Smooth muscle cell (in vitro differentiated cells): ENCODE measurements around the gene GPR157. TPM values are rescaled to one million over a fixed set of nuclear protein-coding genes. Genes with fewer than 3 reads are reported as not detected.

ENCODE experiments used
- DNase-seq: peaks from one replicate; lab custom pipeline; 2025; ENCODE audit not compliant: unreplicated experiment; lab: John Stamatoyannopoulos, UW
- H2AFZ ChIP-seq: fragments of 200-600 bp; sonication (generic); 2 replicates; pipeline ENCODE4 v1.6.0; 2016; ENCODE audit warnings: antibody characterized with exemption, low read depth, mild to moderate bottlenecking
- H3F3A ChIP-seq: fragments of 200-600 bp; sonication (generic); 2 replicates; pipeline ENCODE4 v1.6.0; 2017; ENCODE audit warnings: antibody characterized with exemption, low read depth
- H3K27ac ChIP-seq: fragments of 200-600 bp; sonication (generic); 2 replicates; pipeline ENCODE4 v1.5.1; 2016; ENCODE audit warnings: low read depth, mild to moderate bottlenecking
- H3K27me3 ChIP-seq: fragments of 200-600 bp; sonication (generic); 2 replicates; pipeline ENCODE4 v1.6.1; 2016; ENCODE audit warnings: low read depth, mild to moderate bottlenecking
- H3K36me3 ChIP-seq: fragments of 200-600 bp; sonication (generic); 2 replicates; pipeline ENCODE4 v1.5.1; 2016; ENCODE audit warnings: low read depth
- H3K4me1 ChIP-seq: fragments of 200-600 bp; sonication (generic); 2 replicates; pipeline ENCODE4 v1.5.1; 2016; ENCODE audit warnings: low read depth
- H3K4me2 ChIP-seq: fragments of 200-600 bp; sonication (generic); 2 replicates; pipeline ENCODE4 v1.6.0; 2016; ENCODE audit warnings: mild to moderate bottlenecking
- H3K4me3 ChIP-seq: fragments of 200-600 bp; sonication (generic); 2 replicates; pipeline ENCODE4 v1.5.1; 2016; ENCODE audit warnings: mild to moderate bottlenecking
- H3K79me2 ChIP-seq: fragments of 200-600 bp; sonication (generic); 2 replicates; pipeline ENCODE4 v1.6.0; 2016; ENCODE audit warnings: low read depth, mild to moderate bottlenecking
- H3K9ac ChIP-seq: fragments of 200-600 bp; sonication (generic); 2 replicates; pipeline ENCODE4 v1.6.0; 2016; ENCODE audit warnings: low read depth
- H3K9me3 ChIP-seq: fragments of 200-600 bp; sonication (generic); replicated peaks from 2 replicates; pipeline ENCODE4 v1.5.1; 2016; ENCODE audit warnings: low read depth
- H4K20me1 ChIP-seq: fragments of 200-600 bp; sonication (generic); 2 replicates; pipeline ENCODE4 v1.6.0; 2016; ENCODE audit warnings: low read depth
- CTCF ChIP-seq: fragments of 200-600 bp; sonication (generic); IDR thresholded peaks from 2 replicates; pipeline ENCODE4 v1.5.1; 2017; ENCODE audit warnings: borderline replicate concordance, mild to moderate bottlenecking, antibody characterized with exemption; ENCODE audit not compliant: insufficient read depth, poor library complexity, severe bottlenecking
- WGBS: methylation state at CpG from one replicate; pipeline ENCODE4 v1.1.7; 2016; ENCODE audit warnings: low lambda C conversion rate; 5-methylcytosine and 5-hydroxymethylcytosine counted together
- polyA plus RNA-seq: library from polyadenylated mRNA; unstranded; fragments of >200 nt; fragmentation: Nextera tagmentation; extraction: Ambion mirVana; gene quantifications from 2 replicates; pipeline ENCODE4 v1.2.1, GENCODE V29; 2016
- total RNA-seq: library from RNA; depleted of rRNA; stranded (reverse); fragments of >200 nt; gene quantifications from 2 replicates; pipeline ENCODE4 v1.2.3, GENCODE V29; 2014

GPR157 gene
- total and polyA plus RNA-seq, 2 experiments from 2014 or later: 1.6 to 2.8 TPM

DNA sequence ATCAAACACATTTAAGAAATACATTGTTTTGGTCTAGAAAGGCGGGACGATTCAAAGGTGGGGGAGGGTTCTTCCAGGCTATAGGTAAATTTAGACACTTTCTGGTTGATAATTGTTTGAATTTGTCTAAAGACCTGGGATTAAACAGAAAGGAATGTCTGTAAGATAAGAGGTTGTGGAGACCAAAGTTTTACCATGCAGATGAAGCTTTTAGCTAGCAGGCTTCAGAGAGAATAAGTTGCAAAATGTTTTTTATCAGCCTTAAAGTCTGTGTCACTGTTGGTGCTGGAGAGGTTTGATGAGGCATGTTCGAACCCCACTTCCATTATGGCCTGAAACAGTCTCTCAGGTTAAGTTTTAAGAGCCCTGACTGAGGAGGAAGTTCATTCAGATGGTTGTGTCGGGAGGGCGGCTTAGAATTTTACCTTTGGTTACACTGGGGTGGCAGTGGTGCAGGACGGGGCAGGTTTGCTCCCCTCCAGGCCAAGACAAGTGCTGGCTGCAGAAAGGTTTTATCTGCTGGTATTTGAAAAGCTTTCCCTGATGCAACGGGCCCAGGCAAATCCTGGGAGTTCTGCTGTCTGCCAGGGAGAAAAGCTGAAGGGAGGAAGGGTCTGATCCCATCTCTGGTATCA is 43.5 kb downstream of the GPR157 start:
- H3K4me1 ChIP-seq: peaks cover 5% of the 10 kb centered on the region
- no peak for DNase-seq
- no peaks in the 10 kb centered on the region for H3K36me3 ChIP-seq
- H3K4me3 ChIP-seq: no peak overlapping the region
- no peaks in the 10 kb centered on the region for H3K27me3 ChIP-seq
- H3F3A ChIP-seq: peaks cover 10% of the 10 kb centered on the region
- H2AFZ ChIP-seq: no peak overlapping the region
- H3K9me3 ChIP-seq: no peaks in the 10 kb centered on the region
- H3K27ac ChIP-seq: peak overlapping the region; percentile 8
- TF ChIP-seq CTCF: no peak
- WGBS: 57% methylated on average over 7 of the region's 7 CpGs
- H3K79me2 ChIP-seq: no peaks in the 10 kb centered on the region
- H3K9ac ChIP-seq: no peak overlapping the region
- no peaks in the 10 kb centered on the region for H4K20me1 ChIP-seq
- peak overlapping the region; percentile 55 for H3K4me2 ChIP-seq

GRCh38 chr1:9084906-9085305 is 44.0 kb downstream of the GPR157 start:
- H3K27me3 ChIP-seq: no peaks in the 10 kb centered on the region
- H3K4me2 ChIP-seq: peak overlapping the region; percentile 55
- no peak for DNase-seq
- no peak overlapping the region for H3K4me3 ChIP-seq
- peak overlapping the region; percentile 8 for H3K27ac ChIP-seq
- 39% methylated on average over 8 of the region's 8 CpGs for WGBS
- peaks cover 10% of the 10 kb centered on the region for H3F3A ChIP-seq
- no peak for TF ChIP-seq CTCF
- H3K9me3 ChIP-seq: no peaks in the 10 kb centered on the region
- no peaks in the 10 kb centered on the region for H4K20me1 ChIP-seq
- no peak overlapping the region for H3K9ac ChIP-seq
- H3K79me2 ChIP-seq: no peaks in the 10 kb centered on the region
- H3K36me3 ChIP-seq: no peaks in the 10 kb centered on the region
- peaks cover 5% of the 10 kb centered on the region for H3K4me1 ChIP-seq
- no peak overlapping the region for H2AFZ ChIP-seq

DNA sequence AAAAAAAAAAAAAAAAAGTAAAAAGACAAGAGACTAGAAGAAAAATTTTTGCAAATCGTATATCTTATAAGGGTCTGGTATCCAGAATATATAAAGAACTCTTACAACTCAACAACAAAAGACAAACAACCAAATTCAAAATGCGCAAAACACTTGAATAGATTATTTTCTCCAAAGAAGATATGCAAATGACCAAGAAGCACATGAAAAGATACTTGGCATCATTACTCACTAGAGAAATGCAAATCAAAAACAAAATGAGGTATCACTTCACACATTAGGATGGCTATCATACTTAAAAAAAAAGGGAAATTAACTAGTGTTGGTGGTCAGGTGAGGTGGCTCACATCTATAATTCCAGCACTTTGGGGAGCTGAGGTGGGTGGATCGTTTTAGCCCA is 47.4 kb downstream of the GPR157 start:
- no peak overlapping the region for H3K4me2 ChIP-seq
- H3K9ac ChIP-seq: no peak overlapping the region
- H3K27me3 ChIP-seq: no peaks in the 10 kb centered on the region
- no peaks in the 10 kb centered on the region for H4K20me1 ChIP-seq
- no peak for TF ChIP-seq CTCF
- H3K27ac ChIP-seq: no peak overlapping the region
- WGBS: 90% methylated on average over 3 of the region's 3 CpGs
- no peaks in the 10 kb centered on the region for H3K36me3 ChIP-seq
- H3K79me2 ChIP-seq: no peaks in the 10 kb centered on the region
- no peaks in the 10 kb centered on the region for H3K9me3 ChIP-seq
- H3K4me1 ChIP-seq: peaks cover 5% of the 10 kb centered on the region
- H2AFZ ChIP-seq: no peak overlapping the region
- no peak overlapping the region for H3K4me3 ChIP-seq
- peaks cover 10% of the 10 kb centered on the region for H3F3A ChIP-seq
- no peak for DNase-seq

- Histone ChIP-seq H3K79me2 (no peaks in the 10 kb centered on the region), H3K4me3 (no peak overlapping the region), H3K36me3 (no peaks in the 10 kb centered on the region), H2AFZ (no peak overlapping the region), H3K9ac (no peak overlapping the region), H4K20me1 (no peaks in the 10 kb centered on the region), H3F3A (peaks cover 7% of the 10 kb centered on the region), H3K27ac (no peak overlapping the region), H3K27me3 (no peaks in the 10 kb centered on the region), H3K9me3 (no peaks in the 10 kb centered on the region), H3K4me1 (peaks cover 5% of the 10 kb centered on the region), H3K4me2 (no peak overlapping the region)
- 69% methylated on average over 6 of the region's 6 CpGs for WGBS
- TF ChIP-seq CTCF: no peak
- DNase-seq: no peak
Measured at GRCh38 chr1:9080705-9081291, 48.1 kb downstream of the GPR157 start.
